Caco-2 (cell line): ENCODE measurements around the gene NUP93. TPM values are rescaled to one million over a fixed set of nuclear protein-coding genes. Genes with fewer than 3 reads are reported as not detected.

Source experiments
- BruUV-seq: library from RNA; stranded (reverse); fragments of 400-500 nt; replicated peaks from 2 replicates; lab custom pipeline; 2021; lab: Mats Ljungman, UMichigan
- CTCF ChIA-PET: fragments of 300-600 bp; sonication (Branson Sonifier 250); formaldehyde crosslinking; loops from one replicate; lab custom pipeline; 2022; ENCODE audit warnings: antibody characterized with exemption; lab: Charles Lee
- POLR2A ChIA-PET: fragments of 300-600 bp; sonication (Branson Sonifier 250); formaldehyde crosslinking; loops from one replicate; lab custom pipeline; 2022; ENCODE audit warnings: antibody characterized with exemption; lab: Charles Lee
- DNase-seq, 2 experiments: peaks; one replicate each; pipeline versions ENCODE4 v3.0.0 to v3.0.0-alpha.2; 2020 to 2022
- H3K27me3 ChIP-seq: replicated peaks from 2 replicates; pipeline ENCODE4 v1.6.0; 2011; ENCODE audit warnings: low read length; ENCODE audit not compliant: control insufficient read depth, insufficient read depth
- H3K36me3 ChIP-seq: 2 replicates; pipeline ENCODE4 v1.5.1; 2011; ENCODE audit warnings: low read length; ENCODE audit not compliant: control insufficient read depth, insufficient read depth
- H3K4me1 ChIP-seq: fragments of 250-450 bp; sonication (Bioruptor Pico); 2 replicates; pipeline ENCODE4 v1.5.1; 2020; ENCODE audit warnings: mild to moderate bottlenecking
- H3K4me3 ChIP-seq: 2 replicates; pipeline ENCODE4 v1.5.1; 2011; ENCODE audit warnings: low read depth, mild to moderate bottlenecking, control low read depth, low read length
- H3K9me3 ChIP-seq: fragments of 250-450 bp; sonication (Bioruptor Pico); 2 replicates; pipeline ENCODE4 v1.5.1; 2020; ENCODE audit warnings: mild to moderate bottlenecking, moderate library complexity
- H3K27ac Mint-ChIP-seq: one replicate; pipeline ENCODE4 v1.8.0; 2022; ENCODE audit warnings: mixed read lengths; ENCODE audit not compliant: unreplicated experiment
- H3K27me3 Mint-ChIP-seq: one replicate; pipeline ENCODE4 v1.8.0; 2022; ENCODE audit warnings: mixed read lengths; ENCODE audit not compliant: insufficient read depth, unreplicated experiment
- H3K36me3 Mint-ChIP-seq: one replicate; pipeline ENCODE4 v1.8.0; 2022; ENCODE audit warnings: mild to moderate bottlenecking, mixed read lengths; ENCODE audit not compliant: insufficient read depth, unreplicated experiment
- H3K4me1 Mint-ChIP-seq: one replicate; pipeline ENCODE4 v1.8.0; 2022; ENCODE audit warnings: low read depth, mixed read lengths; ENCODE audit not compliant: unreplicated experiment
- H3K4me3 Mint-ChIP-seq: one replicate; pipeline ENCODE4 v1.8.0; 2022; ENCODE audit warnings: mild to moderate bottlenecking, moderate library complexity, mixed read lengths; ENCODE audit not compliant: unreplicated experiment
- H3K9me3 Mint-ChIP-seq: one replicate; pipeline ENCODE4 v1.8.0; 2022; ENCODE audit warnings: mixed read lengths; ENCODE audit not compliant: unreplicated experiment
- intact Hi-C: fragments of 100-400 bp; cut with micrococcal nuclease; formaldehyde crosslinking; loops from one replicate; pipeline ENCODE4 v1.10.0; 2022; ENCODE audit not compliant: unreplicated experiment
- total RNA-seq: library from RNA; stranded (reverse); gene quantifications from 2 replicates; pipeline ENCODE4 v1.2.3, GENCODE V29; 2022
- TF ChIP-seq, protein P1 (sequence below), 2 experiments: fragments of 200-600 bp in 1 of 2; IDR thresholded peaks; 1 replicate in 1 of 2; 2 replicates in 1 of 2; pipeline versions ENCODE4 v1.5.1 to v1.8.0; 2011 to 2022; ENCODE audit warnings: antibody characterized with exemption in 1 of 2, control low read depth in 1 of 2, inconsistent platforms in 1 of 2, low read depth in 1 of 2, low read length in 1 of 2, mild to moderate bottlenecking in 1 of 2, moderate library complexity in 1 of 2; ENCODE audit not compliant: insufficient read depth in 1 of 2, severe bottlenecking in 1 of 2, unreplicated experiment in 1 of 2

The NUP93 gene
- total RNA-seq, 1 experiment from 2014 or later: 148 TPM

DNA sequence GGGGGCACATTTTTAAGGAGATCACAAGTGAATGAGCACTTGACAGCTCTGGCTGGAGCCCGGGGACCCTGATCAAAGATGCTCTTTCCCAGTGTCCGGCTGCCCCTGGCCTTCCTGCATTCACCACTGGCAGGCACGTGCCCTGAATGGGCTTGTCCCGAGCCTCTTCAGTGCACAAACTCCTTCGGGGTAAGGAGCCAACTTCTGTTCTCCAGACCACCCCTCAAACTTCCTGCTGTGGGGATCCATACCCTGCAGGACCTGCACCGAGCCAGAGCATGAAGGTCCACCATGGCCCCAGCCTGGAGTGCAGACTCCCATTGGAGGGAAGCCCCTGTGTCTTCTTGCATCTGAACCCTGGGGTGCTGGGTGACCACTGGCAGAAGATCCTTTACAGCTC lies 125.3 kb downstream of the NUP93 start:
- Histone ChIP-seq H3K36me3 (no peaks in the 10 kb centered on the region), H3K9me3 (no peaks in the 10 kb centered on the region), H3K27me3 (no peaks in the 10 kb centered on the region), H3K4me1 (peaks cover 71% of the 10 kb centered on the region), H3K4me3 (no peak overlapping the region)
- H3K9me3 Mint-ChIP-seq: no peaks in the 10 kb centered on the region
- DNase-seq: no peak
- no peak overlapping the region for H3K4me3 Mint-ChIP-seq
- TF ChIP-seq, protein P1, sequence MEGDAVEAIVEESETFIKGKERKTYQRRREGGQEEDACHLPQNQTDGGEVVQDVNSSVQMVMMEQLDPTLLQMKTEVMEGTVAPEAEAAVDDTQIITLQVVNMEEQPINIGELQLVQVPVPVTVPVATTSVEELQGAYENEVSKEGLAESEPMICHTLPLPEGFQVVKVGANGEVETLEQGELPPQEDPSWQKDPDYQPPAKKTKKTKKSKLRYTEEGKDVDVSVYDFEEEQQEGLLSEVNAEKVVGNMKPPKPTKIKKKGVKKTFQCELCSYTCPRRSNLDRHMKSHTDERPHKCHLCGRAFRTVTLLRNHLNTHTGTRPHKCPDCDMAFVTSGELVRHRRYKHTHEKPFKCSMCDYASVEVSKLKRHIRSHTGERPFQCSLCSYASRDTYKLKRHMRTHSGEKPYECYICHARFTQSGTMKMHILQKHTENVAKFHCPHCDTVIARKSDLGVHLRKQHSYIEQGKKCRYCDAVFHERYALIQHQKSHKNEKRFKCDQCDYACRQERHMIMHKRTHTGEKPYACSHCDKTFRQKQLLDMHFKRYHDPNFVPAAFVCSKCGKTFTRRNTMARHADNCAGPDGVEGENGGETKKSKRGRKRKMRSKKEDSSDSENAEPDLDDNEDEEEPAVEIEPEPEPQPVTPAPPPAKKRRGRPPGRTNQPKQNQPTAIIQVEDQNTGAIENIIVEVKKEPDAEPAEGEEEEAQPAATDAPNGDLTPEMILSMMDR (IDR thresholded peaks at IDR 0.05; ENCODE audit: insufficient read depth in 1 of 2, low read depth in 1 of 2, low read length in 1 of 2, severe bottlenecking in 1 of 2, unreplicated experiment in 1 of 2): no peak
- H3K27ac Mint-ChIP-seq: peak overlapping the region; percentile 83
- no TSS peak for BruUV-seq
- H3K27me3 Mint-ChIP-seq: no peaks in the 10 kb centered on the region
- intact Hi-C loops: no loop called here
- peaks cover 11% of the 10 kb centered on the region for H3K36me3 Mint-ChIP-seq
- POLR2A ChIA-PET: no interaction called here
- CTCF ChIA-PET: no interaction called here
- H3K4me1 Mint-ChIP-seq: peaks cover 58% of the 10 kb centered on the region

DNA sequence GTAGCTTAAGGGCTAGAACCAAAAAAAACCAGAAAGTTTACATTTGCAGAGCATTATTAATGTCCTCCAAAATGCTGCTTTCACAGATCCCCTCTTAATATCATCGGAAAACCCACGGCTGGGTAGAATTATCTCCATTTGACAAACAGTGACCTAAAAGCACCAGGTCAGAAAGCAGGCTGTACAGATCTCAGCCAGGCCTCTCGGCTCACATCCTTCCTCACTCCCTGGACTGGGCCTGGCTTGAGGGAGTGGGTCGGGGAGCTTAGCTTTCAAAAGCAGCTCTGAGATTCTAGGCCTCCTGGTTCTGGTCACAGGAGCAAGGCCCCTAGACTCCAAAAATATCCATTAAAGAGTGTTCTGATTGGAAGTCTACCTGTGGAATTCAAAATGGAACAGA lies 126.0 kb downstream of the NUP93 start:
- no peak for DNase-seq
- Histone ChIP-seq H3K9me3 (no peaks in the 10 kb centered on the region), H3K36me3 (no peaks in the 10 kb centered on the region), H3K4me1 (peaks cover 71% of the 10 kb centered on the region), H3K4me3 (no peak overlapping the region), H3K27me3 (no peaks in the 10 kb centered on the region)
- Mint-ChIP-seq H3K4me3 (no peak overlapping the region), H3K36me3 (peaks cover 18% of the 10 kb centered on the region), H3K27ac (peak overlapping the region; percentile 83), H3K27me3 (no peaks in the 10 kb centered on the region), H3K9me3 (no peaks in the 10 kb centered on the region), H3K4me1 (peaks cover 59% of the 10 kb centered on the region)
- intact Hi-C loops: no loop called here
- POLR2A ChIA-PET: no interaction called here
- CTCF ChIA-PET: no interaction called here
- TF ChIP-seq, protein P1 (IDR thresholded peaks at IDR 0.05; ENCODE audit: insufficient read depth in 1 of 2, low read depth in 1 of 2, low read length in 1 of 2, severe bottlenecking in 1 of 2, unreplicated experiment in 1 of 2): no peak
- no TSS peak for BruUV-seq

DNA sequence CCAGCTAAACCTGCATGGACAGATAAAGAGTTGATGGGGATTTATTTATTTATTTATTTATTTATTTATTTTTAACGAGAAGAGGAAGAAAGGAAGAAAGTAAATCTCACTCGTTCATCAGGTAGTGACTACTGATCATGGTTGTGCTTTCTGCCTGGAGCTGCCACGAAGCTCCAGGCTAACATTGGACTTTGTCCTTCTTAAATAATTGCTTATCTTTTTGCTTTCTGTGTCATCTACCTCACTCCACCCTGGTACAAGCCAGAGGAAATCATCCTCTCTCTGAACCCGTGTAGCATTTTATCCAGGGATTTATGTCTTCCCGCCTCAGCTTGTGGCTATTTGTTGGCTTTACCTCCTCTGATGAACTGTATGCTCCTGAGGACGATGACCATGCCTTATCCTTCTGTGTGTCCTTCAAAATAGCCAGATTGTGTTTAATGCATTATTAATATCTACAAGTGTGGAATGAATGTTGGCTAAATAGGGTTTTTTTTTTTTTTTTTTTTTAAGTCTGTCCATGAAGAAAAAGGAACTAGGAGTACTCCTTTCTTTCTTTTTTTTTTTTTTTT lies 127.0 kb downstream of the NUP93 start:
- Histone ChIP-seq H3K4me1 (peaks cover 68% of the 10 kb centered on the region), H3K27me3 (no peaks in the 10 kb centered on the region), H3K4me3 (no peak overlapping the region), H3K9me3 (no peaks in the 10 kb centered on the region), H3K36me3 (no peaks in the 10 kb centered on the region)
- CTCF ChIA-PET: interaction anchor here (0.5 to 1.1 kb wide), 5 partner anchors 13 to 200 kb away, joined by 3 to 5 read pairs (median 3); no protein-coding TSS in a partner anchor
- TF ChIP-seq, protein P1 (IDR thresholded peaks at IDR 0.05; ENCODE audit: insufficient read depth in 1 of 2, low read depth in 1 of 2, low read length in 1 of 2, severe bottlenecking in 1 of 2, unreplicated experiment in 1 of 2): no peak
- peak overlapping the region; percentile 83 for H3K27ac Mint-ChIP-seq
- peak overlapping the region; percentile 47 for H3K4me3 Mint-ChIP-seq
- peaks cover 23% of the 10 kb centered on the region for H3K36me3 Mint-ChIP-seq
- peaks cover 65% of the 10 kb centered on the region for H3K4me1 Mint-ChIP-seq
- no peaks in the 10 kb centered on the region for H3K9me3 Mint-ChIP-seq
- no TSS peak for BruUV-seq
- intact Hi-C loops: no loop called here
- no peaks in the 10 kb centered on the region for H3K27me3 Mint-ChIP-seq
- POLR2A ChIA-PET: interaction anchor here (0.7 to 1.0 kb wide), 2 partner anchors 64 to 74 kb away, joined by 3 to 6 read pairs; no protein-coding TSS in a partner anchor
- peak; percentile 64 to 66 for DNase-seq
